Kidney (tissue), 14 donors: ENCODE results near the gene TNFRSF14. TPM values are rescaled to one million over a fixed set of nuclear protein-coding genes. Genes with fewer than 3 reads are reported as not detected.
A peak's percentile ranks its signal among the peaks of the same experiment; 100 is the strongest.

Experiments used
- DNase-seq, 5 donors: peaks; one replicate each; pipeline ENCODE4 v3.0.0-alpha.2; 2013 to 2020
- FAIRE-seq: peaks from 2 replicates; lab custom pipeline; 2012; peaks lifted over from hg19 to GRCh38; lab: Jason Lieb, UNC
- H3K27ac ChIP-seq, 2 donors: one replicate each; pipeline ENCODE4 v1.7.0; 2013; ENCODE audit warnings: low read depth in 2 of 2, low read length in 2 of 2, inconsistent platforms in 1 of 2
- H3K27me3 ChIP-seq: one replicate; pipeline ENCODE4 v1.7.1; 2013; ENCODE audit warnings: low read length, inconsistent platforms; ENCODE audit not compliant: control insufficient read depth, insufficient read depth
- H3K36me3 ChIP-seq, 3 donors: one replicate each; pipeline versions ENCODE4 v1.7.0 to v1.7.1; 2013; ENCODE audit warnings: low read length in 3 of 3, control low read depth in 1 of 3, inconsistent platforms in 1 of 3; ENCODE audit not compliant: insufficient read depth in 3 of 3, control insufficient read depth in 2 of 3
- H3K4me1 ChIP-seq, 3 donors: one replicate each; pipeline versions ENCODE4 v1.7.0 to v1.7.1; 2013; ENCODE audit warnings: low read length in 3 of 3, inconsistent platforms in 1 of 3, low read depth in 1 of 3; ENCODE audit not compliant: control insufficient read depth in 2 of 3, insufficient read depth in 2 of 3
- H3K4me3 ChIP-seq, 3 donors: one replicate each; pipeline versions ENCODE4 v1.7.0 to v1.8.1; 2013; ENCODE audit warnings: low read length in 3 of 3, control low read depth in 1 of 3, inconsistent platforms in 1 of 3
- H3K9ac ChIP-seq, 3 donors: one replicate each; pipeline versions ENCODE4 v1.7.0 to v1.7.1; 2013; ENCODE audit warnings: low read length in 3 of 3, control low read depth in 1 of 3, inconsistent platforms in 1 of 3
- H3K9me3 ChIP-seq, 3 donors: one replicate each; pipeline versions ENCODE4 v1.7.0 to v1.7.1; 2013; ENCODE audit warnings: low read length in 3 of 3, control low read depth in 1 of 3, inconsistent platforms in 1 of 3; ENCODE audit not compliant: control insufficient read depth in 2 of 3, insufficient read depth in 1 of 3
- CTCF ChIP-seq: IDR thresholded peaks from 3 replicates; pipeline ENCODE4 v1.5.1; 2012; ENCODE audit warnings: mild to moderate bottlenecking, moderate library complexity, borderline replicate concordance; ENCODE audit not compliant: insufficient read depth; ENCODE audit errors: extremely low read depth
- intact Hi-C: fragments of 100-400 bp; cut with DNase I; formaldehyde crosslinking; loops from one replicate; pipeline ENCODE4 v1.11.1; 2022
- polyA plus RNA-seq: library from polyadenylated mRNA; stranded (reverse); fragments of 350-450 nt; fragmentation: Illumina TruSeq; extraction: RNeasy Lipid Tissue Mini Kit (QIAGEN cat#74804); gene quantifications from one replicate; pipeline ENCODE4 v1.2.3, GENCODE V29; 2014; ENCODE audit warnings: low read depth, low replicate concordance; ENCODE audit not compliant: insufficient read depth
- total RNA-seq: library from RNA; stranded (reverse); fragmentation: NEBNext Ultra II Directional; extraction: Animal tissue kit (Norgen Biotek cat#: 25700); gene quantifications from one replicate; pipeline ENCODE4 v1.2.1, GENCODE V29; 2021
- donor health status: control.
- donor health status: control.
- donor health status: control.
- donor health status: control.
- donor health status: control.
- donor health status: DM: yes; HTN: yes; CAD: no.
- donor health status: Normal renal cell carcinoma (clear cell type).

TNFRSF14 gene
- total and polyA plus RNA-seq, 2 donors from 2014 or later, result 95.0 to 99.1 TPM

DNA sequence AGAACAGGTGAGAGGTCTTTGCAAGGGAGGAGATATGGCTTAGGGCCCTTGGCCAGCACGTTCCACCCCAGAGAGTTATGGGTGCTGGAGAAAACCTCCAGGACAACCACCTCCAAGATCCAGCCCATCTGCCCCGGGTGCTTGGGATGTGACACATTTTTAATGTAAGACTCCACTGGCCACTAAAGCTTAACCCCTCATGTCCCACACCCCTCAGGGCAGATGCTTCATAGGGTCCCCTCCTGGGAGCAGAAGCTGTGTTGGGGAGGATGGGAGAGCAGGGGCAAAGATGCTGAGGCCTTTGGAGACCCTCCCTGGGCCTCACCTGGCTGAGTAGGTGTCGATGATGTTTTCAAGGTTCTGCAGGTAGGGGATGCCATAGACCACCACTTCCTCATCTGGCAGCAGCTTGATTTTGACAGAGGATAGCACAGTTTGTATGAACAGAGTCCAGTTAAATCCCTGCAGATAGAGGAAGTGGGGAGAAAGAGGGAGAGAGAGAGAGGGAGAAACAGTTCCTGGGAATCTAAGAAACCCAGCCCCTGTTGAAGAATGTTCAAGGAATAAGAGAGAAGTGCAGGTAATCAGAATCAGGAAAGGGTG lies 42.3 kb downstream of the TNFRSF14 start:
- FAIRE-seq (no peak), DNase-seq (peak in 1 of 5 donors; percentile 53)
- Histone ChIP-seq H3K9ac (no peak overlapping the region), H3K36me3 (no peaks in the 10 kb centered on the region), H3K4me3 (no peak overlapping the region), H3K4me1 (peaks cover 0 to 4% (median 0%) of the 10 kb centered on the region in 3 donors), H3K27ac (no peak overlapping the region), H3K27me3 (no peaks in the 10 kb centered on the region), H3K9me3 (no peaks in the 10 kb centered on the region)
- TF ChIP-seq CTCF, result no peak
- intact Hi-C loops, result no loop called here

DNA sequence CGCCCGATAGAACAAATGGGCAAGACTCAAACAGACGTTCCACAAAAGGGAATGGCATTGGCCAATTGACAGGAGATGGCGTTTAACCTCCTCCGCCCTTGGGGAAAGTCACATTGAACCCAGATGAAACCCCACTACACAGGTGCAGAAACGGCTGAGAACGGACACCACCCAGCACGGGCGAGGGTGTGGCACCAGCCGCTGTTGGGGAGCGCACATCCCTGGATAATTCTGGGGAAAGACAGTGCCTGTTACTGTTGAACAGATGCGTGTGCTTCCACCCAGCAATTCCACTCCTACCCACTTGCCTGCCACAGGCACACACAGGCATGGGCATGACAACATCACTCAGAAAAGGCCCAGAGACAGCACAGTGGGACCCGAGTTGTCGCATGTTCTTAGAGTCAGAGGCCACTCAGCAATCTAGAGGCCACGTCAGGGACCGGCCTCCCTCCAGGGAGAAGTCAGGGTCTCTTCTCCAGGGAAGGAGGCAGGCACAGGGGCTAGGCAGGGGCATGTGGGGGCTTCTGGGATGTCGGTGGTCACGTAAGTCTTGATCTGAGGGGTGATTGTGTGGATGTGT lies 45.6 kb downstream of the TNFRSF14 start:
- no peak for TF ChIP-seq CTCF
- no peak for FAIRE-seq
- Histone ChIP-seq H3K36me3 (no peaks in the 10 kb centered on the region), H3K9ac (no peak overlapping the region), H3K27me3 (no peaks in the 10 kb centered on the region), H3K27ac (no peak overlapping the region), H3K9me3 (no peaks in the 10 kb centered on the region), H3K4me3 (no peak overlapping the region), H3K4me1 (no peaks in the 10 kb centered on the region)
- no peak for DNase-seq
- intact Hi-C loops, result no loop called here

- Histone ChIP-seq H3K27me3 (no peaks in the 10 kb centered on the region), H3K4me1 (no peaks in the 10 kb centered on the region), H3K4me3 (no peak overlapping the region), H3K36me3 (no peaks in the 10 kb centered on the region), H3K27ac (no peak overlapping the region), H3K9me3 (no peaks in the 10 kb centered on the region), H3K9ac (no peak overlapping the region)
- DNase-seq (peak in 3 of 5 donors; percentile 3 to 54 (median 22)), FAIRE-seq (no peak)
- intact Hi-C loops, result no loop called here
- no peak for TF ChIP-seq CTCF
Observed at GRCh38 chr1:2602311-2602835, 46.2 kb downstream of the TNFRSF14 start.
